SK-N-SH treated with all-trans-retinoic acid at 6 μM for 48 hours (cell line): Measurements from ENCODE around the gene FGF18.

Source experiments
- PATZ1 ChIP-seq: fragments of 250-450 bp; sonication (Bioruptor Pico); IDR thresholded peaks from 2 replicates; pipeline ENCODE4 v1.8.0; 2020; ENCODE audit warnings: mild to moderate bottlenecking, moderate library complexity, borderline replicate concordance
- ZNF565 ChIP-seq: fragments of 450-650 bp; formaldehyde crosslinking; conservative IDR thresholded peaks from 2 replicates; pipeline ENCODE4 v1.5.0; 2020; ENCODE audit warnings: low read depth, mild to moderate bottlenecking, moderate library complexity

GRCh38 chr5:171413153-171413910, 6.1 kb upstream of the FGF18 start:
- no peak for TF ChIP-seq PATZ1 (CRISPR knock-in tag)
- no peak for TF ChIP-seq ZNF565 (CRISPR knock-in tag)
